Activated CD4-positive, alpha-beta T cell treated with anti-CD3 and anti-CD28 coated beads, Interleukin-2, Interleukin-6, amounts not matched to agents 100 ng/mL and 50 ng/mL, durations not matched to agents 16 hours and 8 hours (primary cell): ENCODE results near the gene ADI1.
A peak's percentile ranks its signal among the peaks of the same experiment; 100 is the strongest.

Experiments
- DNase-seq: peaks from one replicate; pipeline ENCODE4 v3.0.0-alpha.2; 2020

The ADI1 gene

DNA sequence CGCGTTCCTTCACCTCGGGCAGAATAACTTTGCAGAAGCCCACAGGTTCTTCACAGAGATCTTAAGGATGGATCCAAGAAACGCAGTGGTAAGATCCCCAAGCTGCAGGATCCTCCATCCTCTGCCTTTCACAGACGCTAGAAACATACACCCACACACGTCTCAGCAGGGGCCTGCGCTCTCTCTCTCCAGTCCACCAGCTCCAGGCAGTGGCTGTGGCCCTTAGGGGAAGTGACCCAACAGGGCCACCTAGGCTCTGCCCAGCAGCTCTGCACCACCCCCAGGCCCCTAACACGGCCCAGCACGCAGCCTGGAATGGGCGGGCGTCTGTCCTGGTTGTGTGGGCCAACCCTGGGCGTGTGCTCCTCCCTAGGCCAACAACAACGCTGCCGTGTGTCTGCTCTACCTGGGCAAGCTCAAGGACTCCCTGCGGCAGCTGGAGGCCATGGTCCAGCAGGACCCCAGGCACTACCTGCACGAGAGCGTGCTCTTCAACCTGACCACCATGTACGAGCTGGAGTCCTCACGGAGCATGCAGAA, 40.4 kb downstream of the ADI1 start:
- no peak for DNase-seq

DNA sequence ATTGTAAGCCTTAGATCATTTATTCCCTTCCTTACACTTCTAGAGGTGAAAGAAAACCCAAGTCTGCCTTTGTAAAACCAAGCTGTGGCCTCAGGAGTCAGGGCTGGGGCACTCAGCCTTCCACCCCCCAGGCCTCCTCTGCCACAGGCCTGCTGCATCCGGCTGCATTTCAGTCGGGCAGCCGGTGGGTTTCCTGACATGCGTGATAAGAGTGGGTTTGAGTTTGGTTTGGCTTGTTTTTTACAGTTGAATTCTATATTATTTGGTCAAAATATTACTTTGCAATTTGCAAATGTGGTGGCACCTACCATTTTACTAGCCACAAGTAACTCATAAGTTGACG, 42.4 kb downstream of the ADI1 start:
- no peak for DNase-seq

DNA sequence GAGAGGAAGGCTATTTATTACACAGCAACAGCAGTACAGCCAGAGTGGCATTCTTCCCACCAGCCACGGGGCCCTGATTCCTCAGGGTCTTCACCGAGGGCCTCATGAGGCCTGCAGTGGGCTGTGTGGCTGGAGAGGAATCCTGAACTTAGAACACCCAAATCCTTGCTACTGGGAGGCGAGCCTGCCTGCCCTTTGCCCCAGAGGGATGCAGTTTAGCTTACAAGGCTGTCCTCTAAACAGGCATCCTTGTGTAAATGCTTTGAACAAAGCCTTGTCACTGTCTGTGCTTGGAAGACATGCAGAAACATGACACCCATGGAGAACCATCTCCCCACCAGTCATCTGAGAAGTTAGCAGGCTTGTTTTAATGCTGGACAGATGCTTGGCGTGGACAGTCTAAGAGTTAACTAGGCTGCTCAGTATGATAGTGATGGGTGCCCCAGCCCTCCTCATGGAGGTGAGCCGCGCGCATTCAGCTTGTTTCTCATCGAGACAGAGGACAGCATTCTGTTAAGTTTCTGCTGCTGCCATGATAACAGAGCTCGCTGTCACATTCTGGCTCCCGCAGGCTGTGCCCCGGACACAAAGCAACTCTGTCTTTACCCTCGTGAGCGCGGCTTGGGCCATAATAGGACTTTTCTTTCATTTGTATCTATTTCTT, 42.9 kb downstream of the ADI1 start:
- no peak for DNase-seq

DNA sequence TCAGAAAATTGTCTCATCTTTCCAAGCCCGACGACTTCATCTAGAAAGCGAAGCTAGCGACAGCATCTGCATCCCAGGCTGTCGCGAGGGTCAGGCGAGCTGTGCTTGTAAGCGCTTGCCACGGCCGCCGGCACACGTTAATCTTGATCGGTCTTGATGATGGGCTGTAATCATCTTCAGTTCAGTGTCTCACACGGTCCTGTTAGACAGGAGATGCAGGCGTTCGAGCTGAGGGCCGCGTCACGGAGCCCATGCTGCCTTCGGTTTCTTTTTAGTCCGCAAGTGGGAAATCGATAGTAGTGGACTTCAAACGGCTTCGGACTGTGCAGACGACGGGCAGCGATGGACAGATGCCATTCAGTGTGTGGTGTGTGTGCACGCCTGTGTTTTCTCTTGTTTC, 43.6 kb downstream of the ADI1 start:
- DNase-seq = no peak

DNA sequence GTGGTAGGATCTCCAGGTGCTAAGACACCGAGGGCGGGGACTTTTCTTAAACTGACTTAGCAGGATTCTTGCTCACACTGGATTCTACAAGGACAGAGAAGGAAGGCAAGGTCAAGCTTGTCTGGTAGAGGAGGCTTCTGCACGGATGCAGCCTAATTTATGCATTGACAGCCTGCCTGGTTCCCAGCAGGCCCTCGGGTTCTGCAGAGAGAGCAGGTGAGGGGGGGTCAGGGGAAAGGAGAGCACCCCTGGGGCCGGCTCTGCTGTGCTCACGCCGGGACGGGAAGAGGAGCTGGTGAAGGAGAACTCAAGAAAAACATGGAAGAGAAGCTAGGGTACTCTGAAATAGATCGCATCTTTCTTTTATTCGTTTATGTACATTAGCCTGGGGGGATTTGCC, 46.4 kb downstream of the ADI1 start:
- no peak for DNase-seq

DNA sequence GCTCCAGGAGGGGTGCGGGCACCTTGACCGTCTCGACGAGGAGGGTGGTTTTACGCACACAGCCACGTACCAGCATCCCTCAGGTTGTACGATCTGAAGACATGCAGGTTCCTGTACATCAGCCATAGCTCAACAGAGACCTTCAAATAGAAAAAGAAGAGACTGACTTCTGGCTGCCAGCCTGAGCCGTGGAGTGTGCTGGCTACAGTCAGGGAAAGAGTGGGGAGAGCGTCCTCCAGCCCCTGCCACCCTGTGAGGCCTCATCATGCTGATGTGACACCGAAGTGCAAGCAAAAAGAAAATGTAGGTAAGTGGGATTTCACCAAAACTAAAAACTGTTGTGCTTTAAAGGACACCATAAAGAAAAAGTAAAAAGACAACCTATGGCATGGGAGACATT, 47.0 kb downstream of the ADI1 start:
- DNase-seq = no peak

DNA sequence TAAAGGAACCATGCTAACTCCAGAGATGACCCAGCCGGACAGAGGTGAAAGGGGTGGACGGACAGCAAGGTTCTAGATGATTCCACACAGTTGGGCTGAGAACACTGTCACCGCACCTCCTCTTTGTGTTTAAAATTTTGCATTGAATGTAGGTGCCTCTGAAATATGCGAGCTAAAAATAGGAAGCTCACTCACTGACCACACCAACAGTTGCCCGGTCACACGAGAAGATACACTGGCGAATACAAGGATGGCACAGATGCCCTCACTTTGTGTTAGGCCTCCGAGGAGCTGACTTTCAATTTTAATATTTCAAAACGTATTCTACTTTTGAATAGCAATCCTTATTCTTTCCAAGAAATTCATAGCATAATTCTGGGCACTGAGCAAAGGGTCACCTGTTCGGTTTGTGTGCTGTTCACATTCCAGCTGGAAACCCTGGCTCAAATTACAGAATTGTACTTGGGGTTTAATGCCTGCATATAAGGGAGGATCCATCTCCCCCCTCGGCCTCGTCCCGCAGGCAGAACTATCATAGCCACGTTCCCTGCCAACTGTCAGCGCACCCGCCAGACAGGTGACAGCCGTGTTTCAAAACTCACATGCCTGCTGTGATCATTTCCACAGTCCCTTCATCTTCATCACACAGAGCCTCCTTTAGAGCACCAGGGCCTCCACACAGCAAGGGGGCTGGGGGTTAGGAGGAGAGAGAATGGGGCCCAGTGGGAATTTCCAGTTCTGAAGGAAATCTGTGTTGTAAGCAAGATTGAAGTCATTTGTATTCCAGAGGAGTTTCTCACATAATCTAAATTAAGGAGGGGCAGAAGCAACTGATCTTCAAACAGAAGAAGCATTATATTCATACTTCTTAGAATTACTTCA, 48.2 kb downstream of the ADI1 start:
- DNase-seq = no peak

DNA sequence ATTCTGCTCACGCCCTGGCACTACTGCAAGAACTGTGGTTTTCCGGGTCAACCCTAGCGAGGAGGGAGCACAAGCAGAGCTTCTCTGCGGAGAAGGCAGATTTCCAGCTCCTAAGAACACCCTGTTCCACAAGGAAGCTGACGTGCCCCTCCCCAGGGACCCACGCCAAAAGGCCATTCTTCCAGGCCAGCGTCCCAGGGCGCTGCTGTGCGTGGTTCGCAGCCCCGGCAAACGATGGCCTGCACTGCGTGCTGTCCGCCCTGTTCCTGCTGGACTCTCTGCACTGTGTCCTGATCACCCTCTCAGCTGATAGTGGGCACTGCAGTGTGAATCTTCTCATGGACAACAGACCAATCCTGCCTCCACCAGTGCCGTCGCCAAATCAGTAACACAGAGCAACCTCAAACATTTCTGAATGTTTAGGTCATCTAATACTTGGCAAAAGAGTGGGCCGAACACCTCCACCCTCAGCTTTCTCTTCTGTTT, 49.1 kb downstream of the ADI1 start:
- no peak for DNase-seq

DNA sequence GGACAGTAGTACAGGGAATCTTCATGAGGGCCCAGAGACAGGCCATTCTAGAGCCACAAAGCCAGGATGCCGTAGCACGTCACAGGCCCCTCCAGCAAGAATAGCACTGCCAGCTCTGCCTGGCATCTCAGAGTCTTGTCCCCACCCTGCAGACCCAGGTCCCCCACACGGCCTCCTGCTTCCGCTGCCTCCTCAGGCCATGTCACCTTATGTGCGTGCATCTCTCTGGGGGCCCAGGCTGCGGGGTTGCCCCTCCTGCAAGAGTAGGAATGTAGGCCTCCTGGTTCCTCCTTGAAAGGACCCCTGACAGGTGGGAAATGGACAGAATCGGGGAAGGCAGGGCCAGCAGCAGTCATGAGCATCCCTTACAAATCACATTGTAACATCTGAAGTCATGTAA, 49.8 kb downstream of the ADI1 start:
- DNase-seq = no peak

DNA sequence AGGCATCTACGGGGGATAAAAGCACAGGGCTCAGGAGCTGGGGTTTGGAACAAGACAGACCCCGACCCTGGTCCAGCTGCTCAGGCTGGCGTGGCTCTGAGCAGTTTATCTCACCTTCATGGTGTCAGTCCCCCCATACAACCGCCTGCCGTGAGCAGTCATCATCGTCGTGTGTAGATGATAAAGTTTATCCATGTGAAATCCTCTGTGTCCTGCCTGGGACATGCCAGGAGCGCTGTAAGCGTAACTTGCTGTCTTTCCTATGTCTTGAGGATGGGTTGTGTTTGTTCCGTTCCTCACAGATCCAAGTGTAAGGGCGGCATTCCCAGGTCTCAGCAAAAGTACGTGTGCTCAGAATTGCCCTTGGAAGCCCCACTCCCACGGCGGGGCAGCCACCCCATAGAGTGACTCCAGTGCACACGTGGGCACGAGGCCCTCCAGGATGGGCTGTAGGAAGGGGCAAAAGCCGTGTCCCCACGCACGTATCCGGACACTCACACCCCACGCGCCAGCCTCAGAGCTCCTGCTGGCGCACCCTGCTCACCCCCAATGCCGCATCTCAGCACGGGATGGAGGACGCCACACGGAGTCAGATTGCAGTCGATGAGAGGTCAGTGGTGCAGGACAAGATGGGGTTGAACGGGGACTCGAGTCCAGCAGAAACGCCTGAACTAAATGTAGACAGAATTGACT, 50.9 kb downstream of the ADI1 start:
- no peak for DNase-seq

DNA sequence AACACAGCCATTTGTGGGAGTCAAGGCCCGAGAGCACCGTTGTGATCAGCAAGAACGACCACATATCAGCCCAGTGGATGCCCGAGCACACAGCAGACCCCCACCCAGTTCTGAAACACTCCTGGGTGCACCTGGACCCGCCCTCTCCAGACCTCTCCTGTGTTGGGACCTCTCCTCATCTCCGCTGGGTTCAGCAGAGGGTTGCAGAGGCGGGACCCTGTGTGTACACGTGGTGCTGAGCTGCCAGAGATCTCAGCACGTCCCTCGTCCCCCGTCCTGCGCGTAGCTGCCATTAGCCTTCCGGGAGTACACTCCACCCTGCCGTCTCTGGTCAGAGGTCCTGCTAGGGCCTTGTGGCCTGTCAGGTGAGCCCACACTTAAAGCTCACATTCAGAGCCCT, 51.7 kb downstream of the ADI1 start:
- DNase-seq = no peak

DNA sequence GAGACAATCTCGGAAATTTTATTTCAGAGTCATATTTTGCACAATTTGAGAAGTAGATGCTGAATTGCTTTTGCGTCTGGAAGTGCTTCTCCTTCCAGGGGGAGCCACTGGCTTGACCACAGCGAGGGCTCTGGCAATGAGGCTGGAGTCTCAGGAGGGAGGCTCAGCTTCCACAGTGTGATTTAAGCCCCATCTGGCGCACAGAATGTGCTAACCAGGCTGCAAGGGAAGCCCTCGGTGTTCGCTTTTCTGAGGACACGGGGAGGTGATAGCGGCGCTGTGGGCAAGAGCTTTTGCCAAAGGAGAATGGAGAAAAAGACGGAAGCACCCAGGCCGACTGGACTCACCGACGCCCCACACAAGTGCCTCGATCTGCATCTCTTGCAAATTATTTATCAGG, 52.4 kb downstream of the ADI1 start:
- DNase-seq = no peak

DNA sequence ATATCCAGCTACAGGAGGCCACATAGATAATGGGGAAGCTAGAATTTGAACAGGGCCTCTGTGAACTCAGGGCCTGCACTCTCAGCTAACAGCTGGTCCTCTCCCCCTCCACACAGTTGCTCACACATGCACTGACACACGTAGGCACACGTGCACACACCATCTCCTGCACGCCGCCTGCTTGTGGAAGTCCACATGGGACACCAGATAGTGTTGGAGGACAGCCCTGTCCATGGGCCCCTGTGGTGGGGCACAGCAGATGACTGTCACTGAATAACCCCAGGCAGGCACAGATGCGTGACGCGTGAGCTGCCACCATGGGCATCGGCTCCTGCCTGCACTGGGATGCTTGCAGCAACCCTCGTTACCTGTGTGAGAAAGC, 52.9 kb downstream of the ADI1 start:
- DNase-seq = no peak

DNA sequence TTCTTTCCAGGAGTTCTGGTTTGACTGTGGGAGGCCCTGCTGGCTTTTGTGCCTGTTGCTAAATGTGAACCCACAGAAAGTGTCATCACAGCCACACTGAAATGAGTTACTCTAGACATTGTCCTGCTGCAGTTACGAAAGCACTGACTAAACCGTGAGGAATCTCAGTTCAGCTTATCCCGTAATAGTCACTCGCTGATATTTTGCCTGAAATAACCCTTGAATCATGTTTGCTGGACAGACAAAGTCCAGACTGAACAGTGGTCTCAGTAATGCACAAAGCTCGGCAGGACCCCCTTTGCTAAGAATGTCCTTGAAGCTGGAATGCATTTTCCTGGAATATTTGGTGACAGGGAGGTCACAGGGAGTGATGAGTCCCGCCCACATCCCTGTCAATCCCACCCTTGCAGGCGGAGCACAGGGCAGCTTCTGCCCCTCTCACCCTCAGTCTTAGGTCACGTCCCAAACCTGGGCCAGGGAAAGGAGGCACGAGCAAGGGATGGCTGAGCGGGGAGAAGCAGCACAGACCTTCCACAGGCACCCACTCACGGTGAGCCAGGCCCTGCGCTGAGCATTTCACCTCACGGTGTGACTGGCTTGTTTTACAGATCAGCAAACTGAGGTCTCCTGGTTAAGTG, 53.4 kb downstream of the ADI1 start:
- DNase-seq = no peak

DNA sequence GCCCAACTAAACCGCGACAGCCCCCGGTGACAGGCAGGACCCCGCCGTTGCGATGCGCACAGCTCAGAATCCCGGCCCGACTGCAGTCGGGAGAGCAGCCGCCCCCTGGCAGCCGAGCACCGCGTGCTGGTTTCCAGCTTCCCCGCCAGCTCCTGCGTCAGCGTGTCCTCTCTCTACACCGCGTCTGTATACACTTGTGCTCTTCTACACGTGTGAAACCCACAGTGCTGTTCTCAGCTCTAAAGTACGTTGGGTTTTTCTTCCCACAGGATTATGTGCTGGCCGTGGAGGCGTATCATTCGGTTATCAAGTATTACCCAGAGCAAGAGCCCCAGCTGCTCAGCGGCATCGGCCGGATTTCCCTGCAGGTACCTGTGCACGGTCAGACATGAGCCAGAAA, 54.0 kb downstream of the ADI1 start:
- DNase-seq = no peak

DNA sequence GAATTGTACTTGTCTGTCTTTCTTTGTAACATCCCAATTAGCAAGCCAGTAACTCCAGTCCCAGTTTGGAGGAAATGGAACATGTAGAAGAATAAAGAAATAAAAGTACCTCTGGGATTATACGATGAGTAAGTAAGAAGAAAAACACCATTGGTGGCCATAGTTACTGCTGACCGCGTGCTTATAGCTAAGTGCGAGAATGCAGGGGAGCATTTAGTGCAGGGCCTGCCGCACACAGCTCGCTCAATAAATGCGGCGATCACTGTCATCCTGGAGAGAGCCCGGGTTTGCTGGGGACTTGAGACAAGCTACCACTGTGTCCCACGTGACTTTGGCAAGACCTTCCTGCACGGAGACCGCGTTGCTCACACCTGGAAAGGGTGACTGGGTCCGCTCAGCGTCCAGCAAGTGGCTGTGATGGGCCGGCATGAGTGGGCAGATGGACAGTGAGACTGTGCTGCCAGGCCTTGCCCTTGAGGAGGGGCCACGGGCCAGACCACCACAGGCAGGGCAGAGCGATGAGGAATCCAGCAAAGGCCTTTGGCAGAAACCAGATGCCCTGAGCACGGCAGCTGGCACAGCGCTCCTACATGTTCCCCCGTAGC, 54.8 kb downstream of the ADI1 start:
- no peak for DNase-seq

DNA sequence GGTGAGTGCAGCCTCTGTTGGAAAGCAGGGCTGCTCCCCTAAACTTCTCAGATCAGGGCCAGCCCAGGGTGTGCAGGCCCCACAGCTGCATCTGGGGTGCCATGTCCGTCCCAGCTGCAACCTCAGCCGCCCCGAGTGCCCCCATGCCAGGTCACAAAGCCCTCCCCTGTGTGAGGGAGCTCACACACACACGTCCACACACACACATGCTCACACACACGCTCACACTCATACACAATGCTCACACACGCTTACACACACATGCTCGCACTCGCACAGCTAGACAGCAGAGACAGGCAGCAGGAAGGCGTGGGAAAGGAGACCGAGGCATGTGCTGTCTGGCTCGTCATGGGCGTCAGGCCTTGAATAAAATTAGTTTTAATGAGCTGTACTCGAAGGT, 55.4 kb downstream of the ADI1 start:
- DNase-seq = no peak

DNA sequence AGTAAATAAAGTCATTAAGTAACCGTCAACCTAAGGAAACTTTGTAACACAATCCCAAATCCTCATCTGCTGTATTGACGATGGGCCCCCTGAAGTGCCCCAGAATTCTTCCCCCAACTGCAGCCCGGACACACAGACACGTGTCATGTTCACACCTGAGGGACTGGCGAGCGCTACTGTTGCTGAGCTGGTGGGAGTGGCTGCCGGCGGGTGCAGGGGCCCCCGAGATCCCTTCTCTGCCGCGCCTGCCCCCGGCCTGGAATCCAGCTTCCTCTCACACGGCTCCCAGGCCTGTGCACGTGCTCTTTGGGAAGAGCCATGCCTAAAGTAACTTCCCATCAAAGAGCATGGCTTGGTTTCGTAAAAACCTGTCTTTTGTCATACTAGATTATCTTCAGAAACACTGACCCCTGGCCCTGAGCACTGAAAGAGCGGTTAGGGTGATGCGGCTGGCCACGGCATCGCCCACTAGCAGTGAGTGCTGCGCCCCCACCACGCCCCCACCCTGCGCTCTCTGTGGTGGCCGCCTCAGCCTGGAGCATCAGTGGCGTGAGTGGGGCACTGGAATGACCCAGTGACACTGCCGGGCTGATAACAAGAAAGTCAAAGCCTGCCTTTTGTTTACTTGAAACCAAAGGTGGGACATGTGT, 56.0 kb downstream of the ADI1 start:
- DNase-seq = no peak

DNA sequence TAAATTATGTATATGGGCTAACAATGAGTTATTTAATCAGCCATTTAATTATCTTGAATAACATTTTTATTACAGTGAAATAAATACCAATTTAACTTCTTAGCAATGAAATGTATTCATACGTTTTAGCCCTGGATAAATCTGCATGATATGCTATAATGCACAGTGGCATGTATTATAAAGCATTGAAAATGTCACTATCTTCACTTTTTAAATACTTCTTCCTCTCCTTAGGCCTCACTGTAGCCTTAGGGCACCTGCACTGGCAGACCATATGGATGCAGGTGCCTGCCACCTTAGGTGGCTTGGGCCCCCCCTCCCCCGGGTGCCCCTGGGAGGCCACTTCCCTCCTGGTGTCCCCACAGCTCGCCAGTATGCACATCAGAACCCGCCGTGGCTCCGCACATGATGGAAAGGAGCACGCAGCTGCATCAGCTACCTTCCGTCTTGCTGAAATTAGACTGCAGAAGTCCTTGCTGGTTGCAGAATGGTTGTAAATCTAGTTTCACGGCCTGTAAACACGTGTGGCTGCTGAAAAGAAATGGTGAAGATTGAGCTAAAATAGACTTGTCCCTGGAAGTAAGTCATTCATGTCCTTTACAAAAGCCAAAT, 56.7 kb downstream of the ADI1 start:
- no peak for DNase-seq

DNA sequence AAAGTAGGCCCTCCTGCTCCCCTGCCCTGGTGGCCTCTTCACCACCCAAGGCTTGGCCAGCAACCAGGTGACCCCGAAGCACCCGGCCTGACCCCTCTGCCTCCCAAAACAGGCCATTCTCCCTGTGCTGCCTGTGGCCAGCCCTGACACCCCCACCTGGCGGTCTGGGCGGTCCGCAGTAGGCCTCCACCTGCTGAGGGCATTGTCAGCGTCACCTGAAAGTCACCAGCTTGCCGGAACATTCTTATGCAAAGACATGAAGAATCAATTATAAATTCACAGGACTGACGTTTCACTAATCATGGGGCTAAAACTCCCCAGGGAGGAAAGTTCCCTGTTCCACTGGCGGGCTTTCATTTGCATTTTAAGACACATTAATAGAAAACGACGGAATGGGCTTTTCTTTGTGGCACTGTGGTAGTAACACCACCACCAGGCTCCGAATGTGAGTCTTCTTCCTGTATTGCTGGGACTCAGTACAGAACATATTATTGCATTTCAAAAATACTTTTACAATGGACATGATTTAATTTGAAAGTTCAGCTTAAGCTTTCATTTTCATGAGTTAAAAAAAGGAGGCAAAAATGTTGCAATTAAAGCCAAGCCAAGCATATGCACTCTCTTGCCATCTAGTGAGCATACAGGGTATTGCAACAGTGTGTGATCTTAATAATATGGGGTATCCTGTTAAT, 57.4 kb downstream of the ADI1 start:
- DNase-seq = peak; percentile 69
